ENCODE measurements around the gene HPCAL1. TPM values are rescaled to one million over a fixed set of nuclear protein-coding genes. Genes with fewer than 3 reads are reported as not detected.

HPCAL1 gene
- total and polyA plus RNA-seq, 8 donors: 58.1 to 108 (median 72.1) TPM

- ATAC-seq (peak; percentile 29), DNase-seq (peak in 2 of 4 donors; percentile 81 to 86)
- Histone ChIP-seq H3K27me3 (no peaks in the 10 kb centered on the region), H3K4me3 (no peak overlapping the region), H3K9me3 (no peaks in the 10 kb centered on the region), H3K27ac (peak overlapping the region; percentile 39 to 81), H3K4me1 (peaks cover 11 to 85% of the 10 kb centered on the region in 2 donors), H3K36me3 (peaks cover 0 to 5% of the 10 kb centered on the region in 2 donors)
- intact Hi-C loops (cut with DNase I): loop anchor here in 1 of 2 donors (10.0 kb wide), 1 partner anchor 96 kb away; the partner anchor contains the start of gene HPCAL1
- TF ChIP-seq CTCF (IDR thresholded peaks at IDR 0.05): no peak
Observed at GRCh38 chr2:10400568-10400977, 97.9 kb downstream of the HPCAL1 start.

- Histone ChIP-seq H3K4me3 (no peak overlapping the region), H3K27ac (peak overlapping the region; percentile 39 to 81), H3K4me1 (peaks cover 17 to 85% of the 10 kb centered on the region in 2 donors), H3K27me3 (no peaks in the 10 kb centered on the region), H3K36me3 (peaks cover 0 to 5% of the 10 kb centered on the region in 2 donors), H3K9me3 (no peaks in the 10 kb centered on the region)
- ATAC-seq (no peak), DNase-seq (no peak)
- TF ChIP-seq CTCF (IDR thresholded peaks at IDR 0.05): no peak
- intact Hi-C loops (cut with DNase I): loop anchor here in 1 of 2 donors (10.0 kb wide), 1 partner anchor 96 kb away; the partner anchor contains the start of gene HPCAL1
Observed at GRCh38 chr2:10400978-10401951, 98.6 kb downstream of the HPCAL1 start.

GRCh38 chr2:10402062-10402585 lies 99.4 kb downstream of the HPCAL1 start:
- TF ChIP-seq CTCF (IDR thresholded peaks at IDR 0.05): no peak

GRCh38 chr2:10402653-10403215 lies 100.0 kb downstream of the HPCAL1 start:
- intact Hi-C loops (cut with DNase I): loop anchor here in 1 of 2 donors (10.0 kb wide), 1 partner anchor 98 kb away; the partner anchor contains the start of gene HPCAL1

More at GRCh38 chr2:10402062-10402585, 99.4 kb downstream of the HPCAL1 start:
- Histone ChIP-seq H3K9me3 (no peaks in the 10 kb centered on the region), H3K27me3 (no peaks in the 10 kb centered on the region), H3K27ac (peak overlapping the region in 1 of 2 donors; percentile 81), H3K4me3 (no peak overlapping the region), H3K36me3 (peaks cover 0 to 5% of the 10 kb centered on the region in 2 donors), H3K4me1 (peaks cover 19 to 87% of the 10 kb centered on the region in 2 donors)
- ATAC-seq (no peak), DNase-seq (no peak)
- intact Hi-C loops (cut with DNase I): loop anchor here in 1 of 2 donors (10.0 kb wide), 1 partner anchor 97 kb away; the partner anchor contains the start of gene HPCAL1

More at GRCh38 chr2:10402653-10403215, 100.0 kb downstream of the HPCAL1 start:
- Histone ChIP-seq H3K36me3 (peaks cover 0 to 5% of the 10 kb centered on the region in 2 donors), H3K27me3 (no peaks in the 10 kb centered on the region), H3K4me3 (no peak overlapping the region), H3K9me3 (no peaks in the 10 kb centered on the region), H3K4me1 (peaks cover 23 to 87% of the 10 kb centered on the region in 2 donors), H3K27ac (peak overlapping the region in 1 of 2 donors; percentile 81)
- DNase-seq: no peak
- no peak for ATAC-seq
- no peak for TF ChIP-seq CTCF (IDR thresholded peaks at IDR 0.05)

Measured in left lung (tissue), 10 donors.